IMR-90 (cell line): ENCODE measurements around the gene TTC23. TPM values are rescaled to one million over a fixed set of nuclear protein-coding genes. Genes with fewer than 3 reads are reported as not detected.

Experiments used
- ATAC-seq: fragments of 200-7000 bp; cut with Tn5 transposase; 2 replicates; pipeline ENCODE4 v1.9.1; 2020; ENCODE audit warnings: low read depth, mild to moderate bottlenecking, moderate library complexity
- BruUV-seq: library from RNA; stranded (reverse); fragments of 400-500 nt; replicated peaks from 2 replicates; lab custom pipeline; 2021; lab: Mats Ljungman, UMichigan
- CTCF ChIA-PET: fragments of 300-600 bp; formaldehyde crosslinking; extraction: SDS; loops from one replicate; lab custom pipeline; 2021; ENCODE audit warnings: antibody characterized with exemption; lab: Yijun Ruan, JAX
- POLR2A ChIA-PET: fragments of 300-600 bp; sonication (Branson Sonifier 250); formaldehyde crosslinking; loops from one replicate; lab custom pipeline; 2022; ENCODE audit warnings: antibody characterized with exemption; ENCODE audit not compliant: unreplicated experiment; lab: Charles Lee
- DNase-seq: peaks from one replicate; pipeline ENCODE4 v3.0.0; 2013
- H2AFZ ChIP-seq: replicated peaks from 2 replicates; pipeline ENCODE3; 2013; ENCODE audit warnings: low read length, mild to moderate bottlenecking; ENCODE audit not compliant: poor library complexity
- H2AK5ac ChIP-seq: 2 replicates; pipeline ENCODE4 v1.6.1; 2013; ENCODE audit warnings: low read depth, low read length, inconsistent platforms
- H2AK9ac ChIP-seq: replicated peaks from 2 replicates; pipeline ENCODE3; 2013; ENCODE audit warnings: mild to moderate bottlenecking, low read depth, low read length, moderate library complexity; ENCODE audit not compliant: poor library complexity
- H2BK120ac ChIP-seq: 2 replicates; pipeline ENCODE4 v1.6.1; 2013; ENCODE audit warnings: low read depth, low read length, inconsistent platforms
- H2BK15ac ChIP-seq: 3 replicates; pipeline ENCODE4 v1.6.1; 2013; ENCODE audit warnings: low read depth, low read length, inconsistent platforms
- H2BK20ac ChIP-seq: 2 replicates; pipeline ENCODE4 v1.6.1; 2013; ENCODE audit warnings: low read depth, mild to moderate bottlenecking, inconsistent platforms, low read length, moderate library complexity
- H2BK5ac ChIP-seq: 2 replicates; pipeline ENCODE4 v1.6.1; 2013; ENCODE audit warnings: mild to moderate bottlenecking, low read depth, low read length, inconsistent platforms; ENCODE audit not compliant: poor library complexity, severe bottlenecking
- H3K14ac ChIP-seq: replicated peaks from 2 replicates; pipeline ENCODE4 v1.6.1; 2013; ENCODE audit warnings: low read depth, low read length, inconsistent platforms
- H3K18ac ChIP-seq: 2 replicates; pipeline ENCODE4 v1.6.1; 2013; ENCODE audit warnings: low read depth, low read length, control low read depth
- H3K23ac ChIP-seq: 2 replicates; pipeline ENCODE4 v1.6.1; 2013; ENCODE audit warnings: low read depth, low read length, inconsistent platforms
- H3K27ac ChIP-seq: 2 replicates; pipeline ENCODE4 v1.5.1; 2013; ENCODE audit warnings: mild to moderate bottlenecking, control low read depth, low read length; ENCODE audit not compliant: insufficient read depth
- H3K27me3 ChIP-seq: 2 replicates; pipeline ENCODE4 v1.6.1; 2013; ENCODE audit warnings: low read length; ENCODE audit not compliant: control insufficient read depth, insufficient read depth
- H3K36me3 ChIP-seq: 2 replicates; pipeline ENCODE4 v1.6.1; 2013; ENCODE audit warnings: low read length, mixed read lengths; ENCODE audit not compliant: control insufficient read depth, insufficient read depth
- H3K4ac ChIP-seq: 2 replicates; pipeline ENCODE4 v1.6.1; 2013; ENCODE audit warnings: low read depth, low read length, inconsistent platforms
- H3K4me1 ChIP-seq: 2 replicates; pipeline ENCODE4 v1.6.1; 2013; ENCODE audit warnings: low read length, mixed read lengths; ENCODE audit not compliant: control insufficient read depth, insufficient read depth
- H3K4me2 ChIP-seq: 2 replicates; pipeline ENCODE4 v1.6.1; 2013; ENCODE audit warnings: low read depth, mild to moderate bottlenecking, control low read depth, low read length, moderate library complexity
- H3K4me3 ChIP-seq: 2 replicates; pipeline ENCODE4 v1.5.1; 2013; ENCODE audit warnings: low read depth, mild to moderate bottlenecking, control low read depth, low read length, moderate library complexity; ENCODE audit not compliant: insufficient read depth
- H3K56ac ChIP-seq: 2 replicates; pipeline ENCODE4 v1.6.1; 2013; ENCODE audit warnings: low read length, inconsistent platforms; ENCODE audit not compliant: insufficient read depth; ENCODE audit errors: extremely low read depth
- H3K79me1 ChIP-seq, 2 experiments: 2 replicates each; pipeline ENCODE4 v1.6.1; 2013; ENCODE audit warnings: low read length in 2 of 2, inconsistent platforms in 1 of 2, low read depth in 1 of 2
- H3K9ac ChIP-seq: 2 replicates; pipeline ENCODE4 v1.6.1; 2013; ENCODE audit warnings: low read depth, low read length, control low read depth
- H3K9me1 ChIP-seq: 2 replicates; pipeline ENCODE4 v1.6.1; 2013; ENCODE audit warnings: low read length, inconsistent platforms; ENCODE audit not compliant: insufficient read depth
- H3K9me3 ChIP-seq: 2 replicates; pipeline ENCODE4 v1.6.1; 2013; ENCODE audit warnings: low read length; ENCODE audit not compliant: control insufficient read depth, insufficient read depth
- H4K20me1 ChIP-seq: 2 replicates; pipeline ENCODE4 v1.6.1; 2013; ENCODE audit warnings: low read length, inconsistent platforms; ENCODE audit not compliant: insufficient read depth
- H4K5ac ChIP-seq: 2 replicates; pipeline ENCODE4 v1.6.1; 2013; ENCODE audit warnings: mild to moderate bottlenecking, low read depth, low read length, control low read depth
- H4K8ac ChIP-seq, 2 experiments: 2 replicates each; pipeline ENCODE4 v1.6.1; 2013; ENCODE audit warnings: low read depth in 2 of 2, low read length in 2 of 2, control low read depth in 1 of 2, inconsistent platforms in 1 of 2
- H4K91ac ChIP-seq: 2 replicates; pipeline ENCODE4 v1.6.1; 2013; ENCODE audit warnings: low read depth, low read length, inconsistent platforms; ENCODE audit not compliant: insufficient read depth
- CEBPB ChIP-seq: IDR thresholded peaks from 2 replicates; pipeline ENCODE4 v1.6.1; 2012; ENCODE audit warnings: low read depth, low read length, improper control_type of control experiment
- CHD1 ChIP-seq: IDR thresholded peaks from 2 replicates; pipeline ENCODE4 v1.6.1; 2012; ENCODE audit warnings: low read depth, low read length, improper control_type of control experiment
- CTCF ChIP-seq: conservative IDR thresholded peaks from 2 replicates; pipeline ENCODE4 v1.5.1; 2012; ENCODE audit warnings: mild to moderate bottlenecking, low read depth, low read length, improper control_type of control experiment
- FOS ChIP-seq: fragments of 150-350 bp; IDR thresholded peaks from 2 replicates; pipeline ENCODE4 v1.6.1; 2016; ENCODE audit warnings: low read depth, low read length
- MAFK ChIP-seq: IDR thresholded peaks from 2 replicates; pipeline ENCODE4 v1.6.1; 2012; ENCODE audit warnings: low read depth, low read length, improper control_type of control experiment
- RCOR1 ChIP-seq: IDR thresholded peaks from 2 replicates; pipeline ENCODE4 v1.6.1; 2012; ENCODE audit warnings: mild to moderate bottlenecking, low read length, improper control_type of control experiment; ENCODE audit not compliant: insufficient replicate concordance
- WGBS, 2 experiments: methylation state at CpG; one replicate each; pipeline versions ENCODE4 v1.1.5 to v1.1.7; 2013; ENCODE audit warnings: missing lambda C conversion rate in 2 of 2; ENCODE audit not compliant: insufficient read length in 1 of 2; ENCODE audit errors: extremely low coverage in 2 of 2; 5-methylcytosine and 5-hydroxymethylcytosine counted together
- dilution Hi-C: fragments of 300-500 bp; cut with HindIII; formaldehyde crosslinking; loops from one replicate; pipeline ENCODE4 v1.14.3; 2018; ENCODE audit warnings: low sequenced_read_pairs; ENCODE audit not compliant: unreplicated experiment
- in situ Hi-C: fragments of 300-500 bp; cut with MboI; formaldehyde crosslinking; loops from 3 replicates; pipeline ENCODE4 v1.14.3; 2019; ENCODE audit warnings: low sequenced_read_pairs, inconsistent platforms, mixed read lengths
- intact Hi-C: fragments of 100-400 bp; cut with micrococcal nuclease; formaldehyde crosslinking; loops from 2 replicates; pipeline ENCODE4 v1.10.0; 2022
- polyA plus RNA-seq, 3 experiments: library from polyadenylated mRNA; depleted of rRNA; stranded (reverse); fragments of >200 nt; gene quantifications; 2 replicates each; pipeline ENCODE4 v1.2.3, GENCODE V29; 2012; ENCODE audit warnings: low replicate concordance in 1 of 3
- total RNA-seq: library from RNA; depleted of rRNA; stranded (reverse); fragments of >200 nt; gene quantifications from 2 replicates; pipeline ENCODE4 v1.2.3, GENCODE V29; 2012
- TF ChIP-seq, protein P1 (sequence below): fragments of 150-350 bp; IDR thresholded peaks from 2 replicates; pipeline ENCODE4 v1.6.1; 2017; ENCODE audit warnings: mild to moderate bottlenecking, antibody characterized with exemption, low read length, low read depth

The TTC23 gene
- total and polyA plus RNA-seq, 2 of the 4 experiments (the other 2 are of a cell fraction), result 7.8 to 29.8 TPM

GRCh38 chr15:99250494-99250856, 1.1 kb upstream of the TTC23 start:
- Histone ChIP-seq H2AK5ac (peak overlapping the region; percentile 87), H4K5ac (peak overlapping the region; percentile 99), H2BK15ac (peak overlapping the region; percentile 60; the same call in 1 of the 3 replicates), H3K4me1 (peaks cover 5% of the 10 kb centered on the region), H2BK20ac (no peak overlapping the region), H2BK120ac (peak overlapping the region; percentile 23; the same call in 1 of the 2 replicates), H3K27ac (peak overlapping the region; percentile 79), H3K36me3 (no peaks in the 10 kb centered on the region), H3K9me3 (no peaks in the 10 kb centered on the region), H2BK5ac (peak overlapping the region; percentile 81), H4K91ac (peak overlapping the region; percentile 90), H3K27me3 (no peaks in the 10 kb centered on the region), H3K79me1 (peaks cover 3 to 35% of the 10 kb centered on the region in 2 experiments; a peak in 2 of 4 replicates), H3K4me2 (peak overlapping the region; percentile 100), H3K4ac (peak overlapping the region; percentile 93), H2AFZ (peak overlapping the region; percentile 87), H2AK9ac (peak overlapping the region; percentile 91), H4K8ac (peak overlapping the region; percentile 97 to 98), H3K18ac (peak overlapping the region; percentile 69; the same call in 1 of the 2 replicates), H3K9ac (peak overlapping the region; percentile 94), H4K20me1 (no peaks in the 10 kb centered on the region), H3K14ac (peak overlapping the region; percentile 97), H3K23ac (peak overlapping the region; percentile 92), H3K56ac (peak overlapping the region; percentile 95), H3K4me3 (peak overlapping the region; percentile 97), H3K9me1 (no peaks in the 10 kb centered on the region)
- in situ Hi-C loops, result loop anchor here (25.0 kb wide), 2 partner anchors 862 to 1337 kb away; no protein-coding TSS in a partner anchor
- DNase-seq, result no peak
- no TSS peak for BruUV-seq
- ChIA-PET CTCF (no interaction called here), POLR2A (no interaction called here)
- no peak for TF ChIP-seq FOS
- TF ChIP-seq CEBPB, result no peak
- peak; percentile 54; the same call in 1 of the 2 replicates for TF ChIP-seq MAFK
- no peak for TF ChIP-seq CTCF
- no peak for TF ChIP-seq CHD1
- TF ChIP-seq RCOR1, result no peak
- TF ChIP-seq, protein P1, sequence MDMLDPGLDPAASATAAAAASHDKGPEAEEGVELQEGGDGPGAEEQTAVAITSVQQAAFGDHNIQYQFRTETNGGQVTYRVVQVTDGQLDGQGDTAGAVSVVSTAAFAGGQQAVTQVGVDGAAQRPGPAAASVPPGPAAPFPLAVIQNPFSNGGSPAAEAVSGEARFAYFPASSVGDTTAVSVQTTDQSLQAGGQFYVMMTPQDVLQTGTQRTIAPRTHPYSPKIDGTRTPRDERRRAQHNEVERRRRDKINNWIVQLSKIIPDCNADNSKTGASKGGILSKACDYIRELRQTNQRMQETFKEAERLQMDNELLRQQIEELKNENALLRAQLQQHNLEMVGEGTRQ, result no peak
- WGBS, 2 experiments, result no CpG with 5 or more reads among the region's 7 CpGs
- no peak for ATAC-seq
- intact Hi-C loops, result no loop called here
- dilution Hi-C loops, result no loop called here
